ENCODE data around the gene PRDM12.

- no peak for TF ChIP-seq CTCF (conservative IDR thresholded peaks at IDR 0.05)
- TF ChIP-seq ZFX (IDR thresholded peaks at IDR 0.05): no peak
Observed at GRCh38 chr9:130639866-130640555, 24.4 kb upstream of the PRDM12 start.
